Brain microvascular endothelial cell (primary cell): ENCODE data around the gene SERPINA12.

Experiments used
- DNase-seq: peaks from one replicate; pipeline ENCODE4 v3.0.0-alpha.2; 2020
- H3K27ac ChIP-seq: fragments of 250-450 bp; sonication (Bioruptor Pico); 2 replicates; pipeline ENCODE4 v1.5.1; 2020; ENCODE audit warnings: mild to moderate bottlenecking, moderate library complexity
- H3K27me3 ChIP-seq: fragments of 250-450 bp; sonication (Bioruptor Pico); replicated peaks from 2 replicates; pipeline ENCODE4 v1.5.1; 2020; ENCODE audit warnings: mild to moderate bottlenecking
- H3K36me3 ChIP-seq: fragments of 250-450 bp; sonication (Bioruptor Pico); replicated peaks from 2 replicates; pipeline ENCODE4 v1.5.1; 2020; ENCODE audit warnings: mild to moderate bottlenecking
- H3K4me3 ChIP-seq: 2 replicates; pipeline ENCODE4 v1.5.1; 2011; ENCODE audit warnings: low read depth, mild to moderate bottlenecking, control low read depth, low read length, moderate library complexity
- CTCF ChIP-seq: IDR thresholded peaks from 2 replicates; pipeline ENCODE4 v1.5.1; 2011; ENCODE audit warnings: low read depth, mild to moderate bottlenecking, moderate library complexity, low read length, control low read depth, inconsistent platforms; ENCODE audit errors: missing control alignments
- in situ Hi-C: cut with HindIII; loops from 2 replicates; pipeline ENCODE4 v1.10.0; 2017; ENCODE audit warnings: low sequenced_read_pairs, low pct_ligation_motif_present

SERPINA12 gene

GRCh38 chr14:94505641-94506040 lies 3.6 kb downstream of the SERPINA12 start:
- no peak for DNase-seq
- H3K27ac ChIP-seq, result no peak overlapping the region
- no peaks in the 10 kb centered on the region for H3K27me3 ChIP-seq
- no peak overlapping the region for H3K4me3 ChIP-seq
- in situ Hi-C loops, result no loop called here
- no peak for TF ChIP-seq CTCF
- H3K36me3 ChIP-seq, result no peaks in the 10 kb centered on the region

GRCh38 chr14:94505206-94505605 lies 4.1 kb downstream of the SERPINA12 start:
- Histone ChIP-seq H3K36me3 (no peaks in the 10 kb centered on the region), H3K27me3 (no peaks in the 10 kb centered on the region), H3K4me3 (no peak overlapping the region), H3K27ac (no peak overlapping the region)
- DNase-seq, result no peak
- no peak for TF ChIP-seq CTCF
- in situ Hi-C loops, result no loop called here

GRCh38 chr14:94501588-94502516 lies 7.4 kb downstream of the SERPINA12 start:
- Histone ChIP-seq H3K27me3 (no peaks in the 10 kb centered on the region), H3K4me3 (no peak overlapping the region), H3K27ac (no peak overlapping the region), H3K36me3 (no peaks in the 10 kb centered on the region)
- in situ Hi-C loops, result no loop called here
- DNase-seq, result no peak
- TF ChIP-seq CTCF, result no peak

- DNase-seq, result no peak
- TF ChIP-seq CTCF, result no peak
- no peak overlapping the region for H3K27ac ChIP-seq
Measured at GRCh38 chr14:94500264-94500663, 9.0 kb downstream of the SERPINA12 start.

GRCh38 chr14:94499673-94500072 lies 9.6 kb downstream of the SERPINA12 start:
- no peak for DNase-seq
- Histone ChIP-seq H3K36me3 (no peaks in the 10 kb centered on the region), H3K27me3 (no peaks in the 10 kb centered on the region), H3K4me3 (no peak overlapping the region), H3K27ac (no peak overlapping the region)
- in situ Hi-C loops, result no loop called here
- TF ChIP-seq CTCF, result no peak

More at GRCh38 chr14:94500264-94500663, 9.0 kb downstream of the SERPINA12 start:
- no peak overlapping the region for H3K4me3 ChIP-seq
- in situ Hi-C loops, result no loop called here
- H3K36me3 ChIP-seq, result no peaks in the 10 kb centered on the region
- H3K27me3 ChIP-seq, result no peaks in the 10 kb centered on the region

GRCh38 chr14:94498215-94498614 lies 11.1 kb downstream of the SERPINA12 start:
- in situ Hi-C loops, result no loop called here
- DNase-seq, result no peak

More at GRCh38 chr14:94498215-94498614, 11.1 kb downstream of the SERPINA12 start:
- Histone ChIP-seq H3K36me3 (no peaks in the 10 kb centered on the region), H3K4me3 (no peak overlapping the region), H3K27me3 (no peaks in the 10 kb centered on the region), H3K27ac (no peak overlapping the region)
- TF ChIP-seq CTCF, result no peak
